Kidney (tissue), 14 donors: ENCODE results near the gene OVOL3. TPM values are rescaled to one million over a fixed set of nuclear protein-coding genes. Genes with fewer than 3 reads are reported as not detected.
A peak's percentile ranks its signal among the peaks of the same experiment; 100 is the strongest.

Experiments
- DNase-seq, 5 donors: peaks; one replicate each; pipeline ENCODE4 v3.0.0-alpha.2; 2013 to 2020
- FAIRE-seq: peaks from 2 replicates; lab custom pipeline; 2012; peaks lifted over from hg19 to GRCh38; lab: Jason Lieb, UNC
- H3K27ac ChIP-seq, 2 donors: one replicate each; pipeline ENCODE4 v1.7.0; 2013; ENCODE audit warnings: low read depth in 2 of 2, low read length in 2 of 2, inconsistent platforms in 1 of 2
- H3K27me3 ChIP-seq: one replicate; pipeline ENCODE4 v1.7.1; 2013; ENCODE audit warnings: low read length, inconsistent platforms; ENCODE audit not compliant: control insufficient read depth, insufficient read depth
- H3K36me3 ChIP-seq, 3 donors: one replicate each; pipeline versions ENCODE4 v1.7.0 to v1.7.1; 2013; ENCODE audit warnings: low read length in 3 of 3, control low read depth in 1 of 3, inconsistent platforms in 1 of 3; ENCODE audit not compliant: insufficient read depth in 3 of 3, control insufficient read depth in 2 of 3
- H3K4me1 ChIP-seq, 3 donors: one replicate each; pipeline versions ENCODE4 v1.7.0 to v1.7.1; 2013; ENCODE audit warnings: low read length in 3 of 3, inconsistent platforms in 1 of 3, low read depth in 1 of 3; ENCODE audit not compliant: control insufficient read depth in 2 of 3, insufficient read depth in 2 of 3
- H3K4me3 ChIP-seq, 3 donors: one replicate each; pipeline versions ENCODE4 v1.7.0 to v1.8.1; 2013; ENCODE audit warnings: low read length in 3 of 3, control low read depth in 1 of 3, inconsistent platforms in 1 of 3
- H3K9ac ChIP-seq, 3 donors: one replicate each; pipeline versions ENCODE4 v1.7.0 to v1.7.1; 2013; ENCODE audit warnings: low read length in 3 of 3, control low read depth in 1 of 3, inconsistent platforms in 1 of 3
- H3K9me3 ChIP-seq, 3 donors: one replicate each; pipeline versions ENCODE4 v1.7.0 to v1.7.1; 2013; ENCODE audit warnings: low read length in 3 of 3, control low read depth in 1 of 3, inconsistent platforms in 1 of 3; ENCODE audit not compliant: control insufficient read depth in 2 of 3, insufficient read depth in 1 of 3
- CTCF ChIP-seq: IDR thresholded peaks from 3 replicates; pipeline ENCODE4 v1.5.1; 2012; ENCODE audit warnings: mild to moderate bottlenecking, moderate library complexity, borderline replicate concordance; ENCODE audit not compliant: insufficient read depth; ENCODE audit errors: extremely low read depth
- intact Hi-C: fragments of 100-400 bp; cut with DNase I; formaldehyde crosslinking; loops from one replicate; pipeline ENCODE4 v1.11.1; 2022
- polyA plus RNA-seq: library from polyadenylated mRNA; stranded (reverse); fragments of 350-450 nt; fragmentation: Illumina TruSeq; extraction: RNeasy Lipid Tissue Mini Kit (QIAGEN cat#74804); gene quantifications from one replicate; pipeline ENCODE4 v1.2.3, GENCODE V29; 2014; ENCODE audit warnings: low read depth, low replicate concordance; ENCODE audit not compliant: insufficient read depth
- total RNA-seq: library from RNA; stranded (reverse); fragmentation: NEBNext Ultra II Directional; extraction: Animal tissue kit (Norgen Biotek cat#: 25700); gene quantifications from one replicate; pipeline ENCODE4 v1.2.1, GENCODE V29; 2021
- donor health status: control.
- donor health status: control.
- donor health status: control.
- donor health status: control.
- donor health status: control.
- donor health status: DM: yes; HTN: yes; CAD: no.
- donor health status: Normal renal cell carcinoma (clear cell type).

The OVOL3 gene
- total and polyA plus RNA-seq, 2 donors from 2014 or later = not detected

- intact Hi-C loops = no loop called here
- Histone ChIP-seq H3K4me3 (no peak overlapping the region), H3K9me3 (no peaks in the 10 kb centered on the region), H3K27me3 (no peaks in the 10 kb centered on the region), H3K9ac (no peak overlapping the region), H3K36me3 (no peaks in the 10 kb centered on the region), H3K4me1 (no peaks in the 10 kb centered on the region), H3K27ac (no peak overlapping the region)
- FAIRE-seq = no peak
- no peak for DNase-seq
- TF ChIP-seq CTCF = no peak
Measured at GRCh38 chr19:36079389-36079945, 31.5 kb upstream of the OVOL3 start.

GRCh38 chr19:36081385-36081784 lies 29.6 kb upstream of the OVOL3 start:
- peak in 1 of 5 donors; percentile 5 for DNase-seq
- no peak for TF ChIP-seq CTCF
- no peaks in the 10 kb centered on the region for H3K4me1 ChIP-seq
- no peaks in the 10 kb centered on the region for H3K27me3 ChIP-seq
- no peaks in the 10 kb centered on the region for H3K9me3 ChIP-seq
- no peak overlapping the region for H3K9ac ChIP-seq
- FAIRE-seq = no peak
- intact Hi-C loops = no loop called here
- H3K4me3 ChIP-seq = no peak overlapping the region
- no peaks in the 10 kb centered on the region for H3K36me3 ChIP-seq
- H3K27ac ChIP-seq = no peak overlapping the region

GRCh38 chr19:36081894-36082293 lies 29.0 kb upstream of the OVOL3 start:
- no peak overlapping the region for H3K27ac ChIP-seq
- DNase-seq = no peak
- no peaks in the 10 kb centered on the region for H3K27me3 ChIP-seq
- no peaks in the 10 kb centered on the region for H3K4me1 ChIP-seq
- intact Hi-C loops = no loop called here
- H3K9ac ChIP-seq = no peak overlapping the region
- H3K36me3 ChIP-seq = no peaks in the 10 kb centered on the region
- no peak for FAIRE-seq
- no peak for TF ChIP-seq CTCF
- no peaks in the 10 kb centered on the region for H3K9me3 ChIP-seq
- no peak overlapping the region for H3K4me3 ChIP-seq

- FAIRE-seq = no peak
- Histone ChIP-seq H3K27me3 (no peaks in the 10 kb centered on the region), H3K27ac (no peak overlapping the region), H3K9me3 (no peaks in the 10 kb centered on the region), H3K4me1 (no peaks in the 10 kb centered on the region), H3K4me3 (no peak overlapping the region), H3K9ac (no peak overlapping the region), H3K36me3 (no peaks in the 10 kb centered on the region)
- intact Hi-C loops = no loop called here
- TF ChIP-seq CTCF = no peak
- no peak for DNase-seq
Measured at GRCh38 chr19:36082916-36083315, 28.0 kb upstream of the OVOL3 start.
